ENCODE results near the gene KAT7.
A peak's percentile ranks its signal among the peaks of the same experiment; 100 is the strongest.
"Not testable (repeated sequence)": the region's sequence is repeated elsewhere in the genome, so short reads cannot be mapped to it uniquely, and the experiment has no call there.

KAT7 gene

DNA sequence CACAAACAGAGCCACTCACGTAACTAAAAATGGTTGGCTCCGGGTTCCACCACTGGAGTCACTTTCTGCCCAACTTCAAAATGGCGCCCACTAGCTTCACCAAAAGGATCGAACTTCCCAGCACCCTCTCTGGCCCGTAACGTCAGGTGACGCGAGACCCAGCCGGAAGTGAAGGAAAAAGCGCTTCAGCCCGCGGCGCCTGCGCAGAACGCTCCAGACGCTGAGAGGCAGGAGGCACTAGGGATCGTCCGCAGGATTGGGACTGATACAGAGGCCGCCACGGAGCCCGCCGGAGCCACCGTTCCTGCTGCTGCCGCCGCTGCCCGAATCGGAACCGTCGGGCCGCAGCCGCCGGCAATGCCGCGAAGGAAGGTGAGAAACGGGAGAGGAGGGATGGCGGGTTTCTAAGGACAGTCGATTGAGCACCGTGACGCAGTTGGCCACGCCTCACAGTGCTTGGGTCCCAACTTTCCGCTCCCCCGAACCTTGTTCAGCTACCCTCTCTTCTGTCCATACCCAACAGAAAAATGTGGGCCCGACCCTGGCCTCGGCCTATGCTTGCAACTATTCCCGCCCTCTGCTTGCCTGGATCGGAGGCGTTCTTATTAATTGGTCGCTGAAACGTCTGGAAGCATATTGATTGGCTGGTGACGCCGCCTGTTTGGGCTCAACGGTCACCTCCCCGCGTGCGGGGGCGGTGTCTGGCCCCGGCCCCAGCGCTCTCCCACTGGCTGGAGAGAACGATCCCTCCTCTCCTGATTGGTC, at the start of gene KAT7:
Gene KAT7, plus strand, starts transcription at position 204 of the 765 bp plus-strand sequence. Its CDS starts 154 bp downstream, at position 358.
- peak; percentile 100 for DNase-seq (ENCODE audit: low spot score)

DNA sequence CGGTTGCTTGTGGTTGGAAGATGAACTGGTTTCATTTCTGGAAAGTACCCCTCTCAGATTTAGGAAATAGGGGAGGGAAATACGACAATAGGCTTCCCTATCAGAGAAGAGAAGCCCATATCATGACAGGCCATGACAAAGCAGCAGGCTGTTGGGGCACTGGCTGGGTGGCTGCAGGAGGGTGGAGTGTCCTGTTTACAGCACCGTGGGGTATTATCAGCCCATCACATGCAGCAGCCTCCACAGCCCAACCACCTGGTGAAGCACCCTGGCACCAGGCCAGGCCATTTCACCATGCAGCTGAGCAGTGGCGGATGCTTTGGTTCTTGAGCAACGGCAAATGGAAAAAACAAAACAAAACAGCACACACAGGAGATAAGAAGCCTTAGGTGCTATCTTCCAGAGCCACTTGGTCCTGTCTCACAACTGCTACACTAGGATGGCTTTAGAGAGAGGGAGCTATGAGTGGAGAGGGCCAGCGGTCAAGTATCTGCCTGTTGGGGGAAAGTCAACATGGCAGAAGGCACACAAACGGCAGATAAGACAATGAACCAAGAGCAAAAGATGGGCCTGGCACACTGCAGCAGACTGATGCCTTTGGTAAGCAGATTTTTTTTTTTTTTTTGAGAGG, 48.7 kb upstream of the KAT7 start:
- DNase-seq (ENCODE audit: low spot score), result peak; percentile 41

DNA sequence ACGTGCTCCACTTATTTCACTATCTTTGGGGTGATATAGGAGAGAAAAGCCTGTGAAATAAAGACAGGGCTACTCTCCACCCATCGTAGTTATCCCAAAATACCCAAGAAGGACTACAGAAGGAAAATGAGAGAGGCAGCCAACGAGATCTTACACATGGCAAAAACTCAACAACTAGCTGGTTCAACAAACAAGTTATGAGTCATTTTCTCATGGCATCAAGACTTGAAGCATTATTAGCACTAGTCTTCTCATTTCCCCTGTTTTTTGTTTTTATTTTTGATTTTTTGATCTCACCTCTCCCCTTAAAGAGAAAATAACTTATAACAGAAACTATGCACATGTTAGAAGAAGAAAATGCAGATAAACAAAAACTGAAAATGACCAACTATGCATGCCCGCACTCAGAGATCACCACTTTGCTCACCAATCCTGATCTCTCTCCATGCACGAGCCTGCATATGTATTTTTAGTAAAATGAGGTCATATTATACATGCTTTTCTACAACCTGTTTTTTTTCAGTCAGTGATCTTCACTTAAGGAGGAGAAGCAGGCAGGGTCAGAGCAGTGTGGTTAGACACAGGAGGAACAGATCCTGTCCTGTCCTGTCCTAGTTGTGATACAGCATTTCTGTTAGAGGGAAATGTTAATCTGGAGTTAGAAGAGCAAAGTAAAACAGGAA, 47.3 kb upstream of the KAT7 start:
- DNase-seq (ENCODE audit: low spot score), result no peak

DNA sequence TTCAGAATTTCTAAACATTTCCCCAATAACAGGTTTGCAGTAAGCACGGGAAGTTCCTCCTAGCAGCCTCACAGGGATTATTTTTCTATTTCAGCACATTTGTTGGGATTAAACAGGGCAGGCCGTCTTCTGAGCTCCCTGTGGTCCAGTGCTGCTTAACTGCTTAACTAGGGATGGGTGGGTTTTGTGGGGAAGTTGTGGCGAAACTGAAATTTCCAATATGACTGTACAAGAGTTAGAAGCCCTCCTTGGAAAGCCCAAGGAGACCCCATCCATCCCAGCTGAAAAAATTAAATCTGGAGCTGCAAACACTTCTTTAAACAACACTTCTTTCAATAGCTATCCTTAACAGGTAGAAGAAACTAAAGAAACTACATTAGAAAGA, 46.8 kb upstream of the KAT7 start:
- DNase-seq (ENCODE audit: low spot score), result no peak

GRCh38 chr17:49742166-49742638, 46.3 kb upstream of the KAT7 start:
- DNase-seq (ENCODE audit: low spot score), result no peak

- DNase-seq (ENCODE audit: low spot score), result no peak
Measured at GRCh38 chr17:49745175-49746139, 43.0 kb upstream of the KAT7 start.

DNA sequence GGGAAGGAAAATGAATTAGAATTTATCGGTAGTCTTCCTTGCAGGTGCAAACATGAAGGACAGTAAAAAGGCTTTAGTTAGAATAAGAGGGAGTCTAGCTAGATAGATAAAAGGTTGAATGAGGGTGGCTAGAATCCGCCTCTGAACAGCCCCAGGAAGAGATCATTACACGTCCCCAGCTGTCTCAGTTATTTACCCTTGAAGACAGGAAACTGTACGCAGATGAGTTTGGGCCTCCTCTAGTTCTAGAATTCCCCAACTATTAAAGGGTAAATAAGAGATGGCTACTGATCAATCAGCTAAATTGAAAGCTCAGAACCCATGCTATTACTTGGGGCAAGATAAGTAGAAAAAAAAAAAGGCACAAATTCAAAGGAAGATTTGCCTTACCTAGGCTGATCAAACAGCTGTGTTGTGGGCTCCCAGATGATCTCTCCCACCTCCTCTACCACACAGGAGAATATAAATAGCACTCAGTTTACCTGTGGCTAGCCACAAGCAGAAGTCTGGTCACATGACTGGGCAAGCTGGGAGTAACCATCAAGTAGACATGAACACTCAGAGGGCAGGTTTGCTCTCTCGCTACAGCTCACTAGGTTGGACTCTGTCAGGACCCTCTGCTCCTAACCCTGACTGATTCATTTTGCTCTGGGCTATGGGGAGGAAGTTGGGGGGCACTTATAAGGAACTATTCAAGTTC, 41.5 kb upstream of the KAT7 start:
- DNase-seq (ENCODE audit: low spot score), result no peak

DNA sequence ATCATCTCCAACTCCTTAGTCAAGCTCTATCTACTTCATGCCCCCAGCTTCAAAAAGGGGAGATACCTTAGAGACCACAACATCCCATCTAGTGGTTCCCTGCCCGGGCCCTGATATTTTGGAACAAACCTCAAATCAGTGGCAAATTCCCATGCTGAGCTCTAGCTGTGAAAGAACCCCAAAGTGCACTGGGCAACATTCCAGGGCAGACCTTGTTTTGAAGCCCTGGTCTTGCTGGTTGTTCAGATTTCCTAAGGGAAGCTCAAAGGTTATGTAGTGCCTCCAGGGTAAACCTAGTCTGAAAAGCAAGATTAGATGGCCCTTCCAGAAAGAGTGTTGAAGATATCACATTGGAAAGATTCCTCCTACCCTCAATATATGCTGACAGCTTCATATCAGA, 40.8 kb upstream of the KAT7 start:
- no peak for DNase-seq (ENCODE audit: low spot score)

DNA sequence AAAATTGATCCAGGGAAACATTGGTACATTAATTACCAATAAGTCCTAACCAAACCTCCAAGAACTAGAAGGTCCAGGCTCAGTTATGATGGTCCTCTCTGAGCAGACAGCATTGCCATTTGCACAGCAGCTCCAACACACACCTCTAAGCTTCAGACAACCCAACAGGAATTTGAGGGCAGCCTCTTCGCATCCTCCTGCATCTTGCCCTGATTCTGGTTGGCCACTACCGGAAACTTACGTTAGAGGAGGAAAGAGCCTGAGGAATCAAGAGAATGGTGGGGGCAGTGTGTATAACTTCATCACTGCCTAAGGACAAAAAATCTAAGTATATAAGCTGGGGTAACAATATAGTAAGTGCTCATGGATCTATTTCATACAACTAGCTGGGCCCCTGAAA, 40.3 kb upstream of the KAT7 start:
- no peak for DNase-seq (ENCODE audit: low spot score)

DNA sequence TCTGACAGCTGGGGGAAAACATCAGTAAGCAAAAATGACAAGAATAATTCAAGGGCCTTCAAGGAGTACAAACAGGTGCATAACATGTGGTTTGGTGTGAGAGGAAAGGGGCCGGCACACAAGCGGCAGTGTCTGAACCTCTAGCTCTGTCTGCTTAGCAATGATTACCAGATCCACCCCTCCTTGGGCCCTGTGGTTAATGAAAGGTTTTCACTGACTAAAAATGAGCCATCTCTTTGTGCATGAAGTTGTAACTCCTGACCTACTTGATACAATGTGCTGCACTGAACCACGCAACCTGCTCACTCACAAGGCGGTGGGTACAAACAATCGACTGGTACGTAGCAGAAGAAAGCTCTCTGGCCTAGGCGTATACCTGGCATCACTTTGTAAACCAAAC, 39.7 kb upstream of the KAT7 start:
- DNase-seq (ENCODE audit: low spot score), result no peak

DNA sequence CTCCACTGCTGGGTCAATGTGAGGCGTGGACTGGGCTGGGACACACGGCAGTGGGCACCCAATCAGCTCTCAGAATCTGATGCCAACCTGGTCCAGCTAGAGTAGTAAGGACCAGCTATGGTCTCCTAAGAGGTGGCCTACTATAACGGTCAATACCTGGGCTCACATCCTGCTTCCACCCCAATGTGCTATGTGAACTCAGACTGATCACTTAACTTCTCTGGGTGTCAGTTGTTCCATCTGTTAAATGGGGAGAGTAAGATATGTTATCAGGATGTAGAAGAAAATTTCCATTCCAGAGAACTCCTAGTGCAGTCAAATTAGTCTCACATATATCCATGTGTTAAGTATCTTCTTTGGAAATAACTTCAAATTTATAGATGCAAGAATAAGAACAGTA, 38.8 kb upstream of the KAT7 start:
- no peak for DNase-seq (ENCODE audit: low spot score)

GRCh38 chr17:49752508-49752907, 36.0 kb upstream of the KAT7 start:
- no peak for DNase-seq (ENCODE audit: low spot score)

GRCh38 chr17:49753959-49754391, 34.5 kb upstream of the KAT7 start:
- no peak for DNase-seq (ENCODE audit: low spot score)

GRCh38 chr17:49755663-49756283, 32.7 kb upstream of the KAT7 start:
- no peak for DNase-seq (ENCODE audit: low spot score)

GRCh38 chr17:49756323-49757150, 31.9 kb upstream of the KAT7 start:
- DNase-seq (ENCODE audit: low spot score), result no peak

- DNase-seq (ENCODE audit: low spot score), result no peak
Measured at GRCh38 chr17:49757151-49757777, 31.2 kb upstream of the KAT7 start.

DNA sequence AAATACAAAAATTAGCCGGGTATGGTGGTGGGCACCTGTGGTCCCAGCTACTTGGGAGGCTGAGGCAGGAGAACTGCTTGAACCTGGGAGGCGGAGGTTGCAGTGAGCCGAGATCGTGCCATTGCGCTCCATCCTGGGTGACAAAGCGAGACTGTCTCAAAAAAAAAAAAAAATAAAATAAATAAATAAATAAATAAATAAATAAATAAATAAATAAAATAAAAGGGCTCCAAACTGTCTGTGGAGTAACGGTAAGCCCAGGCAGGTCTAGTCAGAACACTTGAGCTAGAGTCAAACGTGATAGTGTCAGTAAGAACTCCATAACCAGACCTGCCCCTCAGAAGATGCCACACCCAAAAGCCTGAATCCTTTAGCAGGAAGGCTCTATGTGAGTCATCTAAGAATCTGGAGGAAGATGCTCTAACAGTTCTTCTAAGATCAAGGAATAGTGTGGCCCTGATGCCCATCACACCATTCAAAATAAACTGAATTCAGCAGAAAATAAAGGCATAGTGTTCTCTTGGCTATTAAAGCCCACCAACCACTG, 29.9 kb upstream of the KAT7 start:
- DNase-seq (ENCODE audit: low spot score), result not testable (repeated sequence)

DNA sequence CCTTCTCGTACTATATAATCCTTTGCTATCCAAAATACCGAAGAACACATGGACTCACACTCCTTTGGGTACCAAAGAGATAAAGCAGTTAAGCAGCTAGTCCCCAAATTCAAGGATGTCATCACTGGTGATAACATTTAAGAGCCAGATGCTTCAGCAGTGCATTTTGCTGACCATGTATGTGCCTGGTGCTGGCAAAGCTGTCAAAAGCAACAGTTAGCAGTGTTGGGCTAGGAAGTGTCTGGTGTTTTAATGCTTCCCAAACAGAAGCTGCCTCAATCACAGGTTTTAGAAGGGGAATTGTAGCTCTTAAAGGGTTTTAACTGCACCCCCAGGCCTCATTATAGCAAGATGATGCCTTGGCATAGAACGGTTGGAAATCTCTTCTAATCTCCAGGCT, 29.3 kb upstream of the KAT7 start:
- no peak for DNase-seq (ENCODE audit: low spot score)

- no peak for DNase-seq (ENCODE audit: low spot score)
Measured at GRCh38 chr17:49760296-49760695, 28.2 kb upstream of the KAT7 start.
